Measurements from ENCODE around the gene FOXP1.

The FOXP1 gene

DNA sequence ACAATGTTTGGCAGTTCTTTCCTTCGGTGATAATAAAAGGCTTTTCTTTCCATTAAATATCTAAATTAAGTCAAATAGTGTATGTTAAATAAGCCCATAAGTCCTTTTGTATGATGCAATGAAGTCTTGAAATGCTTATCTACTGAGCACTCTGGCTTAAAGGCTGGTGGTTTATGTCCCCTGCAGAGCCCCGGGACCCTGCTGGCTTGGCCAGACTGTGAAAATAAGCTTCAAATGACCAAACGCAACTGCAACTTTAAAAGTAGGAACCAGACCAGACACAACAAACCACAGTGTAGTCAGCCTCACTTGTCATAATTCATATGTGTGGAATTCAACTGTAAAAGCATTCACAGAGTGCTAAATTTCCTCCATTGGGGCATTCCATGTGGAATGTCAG lies 72.5 kb downstream of the FOXP1 start:
- no peak for DNase-seq (ENCODE audit: extremely low read depth in 1 of 2, low read depth in 1 of 2)

DNA sequence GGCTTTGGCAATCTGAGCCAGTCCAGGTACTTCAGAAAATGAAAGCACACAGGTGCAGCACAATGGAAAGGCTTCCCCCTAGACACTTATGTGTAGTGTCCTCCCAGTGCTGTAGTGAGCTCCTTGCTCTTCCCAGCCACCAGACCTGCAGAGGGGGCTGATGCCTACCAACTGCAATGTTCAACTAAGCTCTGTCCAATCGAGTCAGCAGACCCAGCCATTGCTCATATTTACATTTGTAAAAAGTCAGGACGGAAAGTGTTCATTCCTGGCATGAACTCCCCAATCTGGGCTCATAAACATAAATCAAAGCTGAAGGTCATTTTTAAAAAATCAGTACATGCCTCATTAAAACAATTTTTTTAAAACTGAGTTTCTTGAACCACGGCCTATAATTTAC lies 73.0 kb downstream of the FOXP1 start:
- DNase-seq (ENCODE audit: extremely low read depth in 1 of 2, low read depth in 1 of 2) = no peak

DNA sequence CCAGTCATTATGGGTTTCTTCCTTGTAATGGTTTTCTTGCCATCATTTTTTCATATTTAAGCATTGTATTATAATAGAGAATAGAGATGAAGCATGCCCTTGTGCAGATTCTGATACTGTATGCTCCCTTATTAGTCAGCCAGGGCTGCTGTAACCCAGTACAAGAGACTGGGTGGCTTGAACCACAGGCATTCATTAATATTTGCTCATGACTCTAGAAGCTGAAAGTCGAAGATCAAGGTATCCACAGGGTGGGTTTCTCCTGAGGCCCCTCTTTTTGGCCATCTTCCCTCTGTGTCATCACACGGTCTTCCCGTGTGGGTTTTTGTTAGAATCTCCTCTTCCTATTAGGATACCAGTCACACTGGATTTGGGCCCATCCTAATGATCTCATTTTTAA lies 74.5 kb downstream of the FOXP1 start:
- DNase-seq (ENCODE audit: extremely low read depth in 1 of 2, low read depth in 1 of 2) = no peak

DNA sequence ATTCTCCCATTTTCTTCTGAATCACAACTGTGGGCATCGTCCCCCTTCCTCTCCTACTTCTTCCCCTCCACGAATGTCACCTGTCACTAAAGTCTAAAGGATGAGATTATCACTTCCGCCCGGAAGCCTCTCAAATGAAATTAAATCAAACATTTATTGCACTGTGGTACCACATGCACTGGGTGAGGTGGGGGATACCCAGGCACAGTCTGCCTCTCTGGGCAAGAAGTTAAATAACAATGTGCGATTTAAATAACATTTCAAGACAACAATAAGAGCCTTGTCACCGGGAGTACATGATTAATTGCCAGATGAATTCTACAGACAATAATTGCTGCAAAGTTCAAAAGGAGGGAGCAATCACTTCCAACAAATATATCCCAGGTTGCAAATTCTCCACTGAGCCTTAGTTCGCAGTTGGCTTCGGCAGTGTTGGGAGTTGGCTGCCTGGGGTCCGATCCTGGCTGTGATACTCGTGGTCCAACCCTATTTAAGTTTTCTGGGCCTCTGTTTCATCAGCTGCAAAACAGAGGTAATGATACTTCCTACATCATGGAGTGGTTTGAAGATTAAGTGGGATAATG lies 77.7 kb downstream of the FOXP1 start:
- no peak for DNase-seq (ENCODE audit: extremely low read depth in 1 of 2, low read depth in 1 of 2)

DNA sequence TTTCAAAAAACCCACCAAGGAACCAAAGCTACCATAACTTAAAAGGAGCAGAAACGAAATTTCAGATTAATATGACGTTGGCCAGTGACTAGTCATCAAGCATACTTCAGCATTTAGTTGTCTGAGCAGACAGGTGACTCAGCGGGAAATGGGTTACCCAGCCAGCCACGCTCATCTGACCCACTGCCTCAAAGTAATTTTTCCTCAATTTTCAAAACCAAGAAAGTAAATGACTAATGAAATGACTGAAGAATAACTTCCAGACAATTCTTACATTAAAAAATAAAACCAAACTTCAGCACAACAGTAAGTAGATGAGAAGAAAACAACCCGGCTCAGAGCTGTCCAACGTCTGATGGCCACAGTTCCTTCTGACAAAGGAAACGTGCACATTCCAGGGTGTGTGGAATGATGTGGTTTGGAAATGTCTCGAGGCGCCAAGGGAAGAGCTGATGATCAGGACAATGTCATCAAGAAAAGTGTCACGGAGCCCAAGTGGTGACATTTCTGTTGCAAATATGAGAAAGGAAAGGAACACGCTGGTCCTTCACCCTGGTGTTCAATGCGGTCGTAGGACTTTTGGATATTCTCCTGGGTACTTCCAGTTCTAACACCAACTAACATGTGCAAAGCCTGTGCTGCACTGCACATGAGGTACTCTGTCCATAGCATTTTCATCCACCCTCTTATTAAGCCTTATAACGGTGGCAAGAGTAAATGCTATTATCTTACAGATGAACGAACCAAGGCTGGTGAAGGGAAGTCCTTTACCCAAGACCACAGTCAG lies 79.1 kb downstream of the FOXP1 start:
- DNase-seq (ENCODE audit: extremely low read depth in 1 of 2, low read depth in 1 of 2) = no peak

DNA sequence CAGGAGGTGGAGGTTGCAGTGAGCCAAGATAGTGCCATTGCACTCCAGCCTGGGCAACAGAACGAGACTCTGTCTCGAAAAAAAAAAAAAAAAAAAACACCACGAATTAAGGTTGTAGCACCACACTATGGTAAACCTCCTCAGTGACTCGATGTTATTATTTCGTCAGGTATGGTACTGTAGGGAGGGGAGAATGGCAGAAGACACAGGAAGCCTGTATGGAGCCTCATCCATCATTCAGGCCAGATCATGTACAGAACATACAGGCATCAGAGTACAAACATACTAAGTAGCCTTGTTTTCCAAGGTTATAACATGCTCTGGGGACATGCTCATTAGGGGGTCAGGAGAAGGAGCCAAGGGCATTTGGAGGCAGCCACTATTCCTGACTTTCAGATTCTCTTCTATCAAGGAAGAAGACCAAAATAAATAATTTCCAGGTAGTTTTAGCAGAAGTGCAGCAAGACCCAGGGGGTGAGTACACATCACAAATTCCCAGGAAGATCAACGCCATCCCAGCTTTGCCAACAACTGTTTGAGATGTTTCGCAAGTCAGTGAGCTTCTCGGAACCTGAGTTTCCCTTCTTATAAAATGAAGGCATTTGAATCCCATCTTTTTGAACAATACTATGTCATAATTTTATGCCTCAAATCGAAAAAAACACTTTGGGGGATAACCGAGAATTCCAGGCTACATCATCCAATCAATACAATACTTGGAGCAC lies 79.8 kb downstream of the FOXP1 start:
- no peak for DNase-seq (ENCODE audit: extremely low read depth in 1 of 2, low read depth in 1 of 2)

DNA sequence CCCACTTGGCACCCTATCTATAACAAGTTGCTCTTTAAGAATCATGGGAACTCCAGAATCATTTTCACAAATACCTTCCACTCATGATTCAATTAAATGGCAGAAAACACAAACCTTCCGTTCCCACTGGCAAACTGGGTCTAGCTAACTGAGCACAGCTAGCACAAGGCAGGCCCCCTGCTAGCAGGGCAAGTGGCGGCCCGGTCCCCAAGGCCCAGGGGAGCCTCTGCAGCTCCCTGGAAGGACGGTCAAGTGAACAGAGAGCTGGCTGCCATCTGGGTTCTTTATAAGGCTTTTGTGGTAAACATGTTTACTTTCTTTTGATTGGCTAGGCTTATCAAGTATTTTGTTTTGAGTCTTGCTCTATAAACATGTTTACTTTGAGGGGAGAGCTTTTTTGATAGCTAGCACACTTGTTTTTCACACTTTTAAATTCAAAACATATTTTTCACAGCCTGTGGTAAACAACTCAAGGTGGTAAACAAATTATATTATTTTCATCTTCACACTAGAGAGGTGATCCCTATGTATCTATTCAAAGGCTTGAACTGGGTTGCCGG lies 81.4 kb downstream of the FOXP1 start:
- no peak for DNase-seq (ENCODE audit: extremely low read depth in 1 of 2, low read depth in 1 of 2)

DNA sequence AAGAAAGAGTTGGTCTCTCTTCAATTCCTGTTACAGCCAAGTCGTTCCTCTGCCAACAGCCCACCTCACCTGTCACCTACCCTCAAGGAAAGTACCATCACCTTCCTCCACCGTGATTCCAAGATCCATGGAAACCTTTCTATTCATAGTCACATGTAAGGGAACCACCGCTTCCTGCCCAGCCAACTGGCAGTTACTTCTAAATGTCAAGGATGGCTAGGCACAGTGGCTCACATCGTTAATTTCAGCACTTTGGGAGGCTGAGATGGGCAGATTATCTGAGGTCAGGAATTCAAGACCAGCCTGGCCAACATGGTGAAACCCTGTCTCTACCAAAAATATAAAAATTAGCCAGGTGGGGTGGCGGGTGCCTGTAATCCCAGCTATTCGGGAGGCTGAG lies 82.8 kb downstream of the FOXP1 start:
- no peak for DNase-seq (ENCODE audit: extremely low read depth in 1 of 2, low read depth in 1 of 2)

DNA sequence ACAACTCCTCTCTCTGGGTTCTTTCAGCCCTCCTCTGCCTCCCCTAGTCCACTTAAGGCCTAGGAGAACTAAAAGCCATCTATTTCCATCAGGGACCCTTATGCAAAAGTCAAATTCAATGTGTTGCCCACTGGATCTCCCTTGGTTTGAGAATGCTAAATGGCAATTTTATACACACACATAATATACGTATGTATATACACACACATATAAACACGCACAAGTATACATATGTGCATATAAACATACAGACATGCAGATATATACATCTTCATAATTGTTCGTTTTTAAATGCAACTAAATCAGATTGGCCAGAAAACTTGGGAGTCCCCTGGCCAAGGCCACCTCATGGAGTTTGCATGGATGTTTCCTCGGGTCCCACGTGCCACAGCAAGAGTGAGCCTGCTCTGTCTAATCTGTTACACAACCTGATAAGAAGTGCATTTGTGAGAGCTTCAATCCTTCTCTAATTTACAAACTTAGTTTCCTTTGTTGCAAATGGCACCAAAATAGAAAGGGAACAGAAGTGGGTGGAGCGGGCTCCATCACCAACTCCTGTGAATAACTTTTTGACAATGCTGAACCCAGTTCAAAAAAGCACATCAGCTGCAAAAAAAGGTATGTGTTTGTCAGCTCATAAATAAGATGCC lies 84.2 kb downstream of the FOXP1 start:
- DNase-seq (ENCODE audit: extremely low read depth in 1 of 2, low read depth in 1 of 2) = no peak

DNA sequence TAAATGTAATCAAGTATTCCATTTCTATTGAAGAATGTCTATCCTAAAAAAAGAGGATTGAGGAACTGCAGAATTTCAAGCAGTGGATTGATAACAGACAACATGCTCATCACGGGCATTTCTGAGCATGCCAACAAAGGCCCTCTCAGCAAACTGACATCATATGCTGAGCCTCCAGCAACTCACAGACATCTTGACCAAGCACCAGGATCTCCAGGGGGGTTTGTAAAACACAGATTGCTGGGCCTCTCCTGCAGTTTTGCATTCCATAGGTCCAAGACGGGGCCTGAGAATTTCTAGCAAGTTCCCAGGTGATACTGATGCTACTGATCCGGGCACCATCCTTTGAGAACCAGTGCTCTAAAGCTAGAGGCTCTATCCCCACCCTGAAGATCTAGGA lies 85.0 kb downstream of the FOXP1 start:
- no peak for DNase-seq (ENCODE audit: extremely low read depth in 1 of 2, low read depth in 1 of 2)

DNA sequence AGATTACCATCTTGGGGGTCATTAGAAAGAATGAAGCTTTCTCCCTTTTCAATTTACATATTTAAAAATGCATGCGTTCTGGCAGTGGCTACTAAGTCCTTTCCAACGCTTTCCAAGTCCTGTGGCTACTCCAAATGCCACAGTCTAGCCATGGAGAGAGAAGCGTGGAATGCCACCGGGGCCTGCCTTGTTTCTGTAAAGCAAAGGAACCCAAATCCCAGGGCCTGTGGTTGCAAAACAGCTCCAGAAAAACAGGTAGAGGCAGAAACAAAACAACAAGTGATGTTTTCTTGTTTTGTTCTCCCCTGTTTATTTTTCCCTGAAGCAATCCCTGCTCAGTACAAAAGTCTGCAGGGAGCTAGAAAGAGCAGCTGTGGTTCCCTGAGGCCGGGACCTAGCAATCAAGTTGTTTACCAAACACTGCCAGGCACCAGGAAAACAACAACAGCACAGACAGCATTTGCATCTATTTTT lies 85.5 kb downstream of the FOXP1 start:
- no peak for DNase-seq (ENCODE audit: extremely low read depth in 1 of 2, low read depth in 1 of 2)

DNA sequence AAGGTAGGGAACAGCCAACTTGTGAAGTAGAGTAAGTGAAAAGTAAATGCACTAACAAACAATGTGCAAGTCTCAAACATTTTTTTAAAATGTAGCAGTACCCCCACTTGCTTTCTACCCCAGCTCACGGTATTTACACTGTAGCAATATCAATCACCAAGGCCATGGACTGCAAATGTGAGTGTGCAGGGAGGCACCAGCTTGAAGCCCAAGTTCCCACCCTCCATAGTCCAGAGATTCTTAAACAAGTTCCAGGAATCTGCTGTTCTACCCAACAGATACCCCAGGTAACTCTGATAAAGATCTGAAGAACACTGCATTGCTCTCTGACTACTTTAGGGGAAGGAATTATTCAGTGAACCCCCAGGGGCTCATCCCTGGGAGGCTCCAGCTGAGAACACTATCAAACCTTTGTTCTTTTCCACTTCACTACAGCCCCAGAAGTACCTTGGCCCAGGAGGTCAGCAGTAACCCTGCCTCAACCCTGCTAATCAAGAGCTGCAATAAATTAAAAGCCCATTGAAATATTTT lies 86.1 kb downstream of the FOXP1 start:
- DNase-seq (ENCODE audit: extremely low read depth in 1 of 2, low read depth in 1 of 2) = no peak

DNA sequence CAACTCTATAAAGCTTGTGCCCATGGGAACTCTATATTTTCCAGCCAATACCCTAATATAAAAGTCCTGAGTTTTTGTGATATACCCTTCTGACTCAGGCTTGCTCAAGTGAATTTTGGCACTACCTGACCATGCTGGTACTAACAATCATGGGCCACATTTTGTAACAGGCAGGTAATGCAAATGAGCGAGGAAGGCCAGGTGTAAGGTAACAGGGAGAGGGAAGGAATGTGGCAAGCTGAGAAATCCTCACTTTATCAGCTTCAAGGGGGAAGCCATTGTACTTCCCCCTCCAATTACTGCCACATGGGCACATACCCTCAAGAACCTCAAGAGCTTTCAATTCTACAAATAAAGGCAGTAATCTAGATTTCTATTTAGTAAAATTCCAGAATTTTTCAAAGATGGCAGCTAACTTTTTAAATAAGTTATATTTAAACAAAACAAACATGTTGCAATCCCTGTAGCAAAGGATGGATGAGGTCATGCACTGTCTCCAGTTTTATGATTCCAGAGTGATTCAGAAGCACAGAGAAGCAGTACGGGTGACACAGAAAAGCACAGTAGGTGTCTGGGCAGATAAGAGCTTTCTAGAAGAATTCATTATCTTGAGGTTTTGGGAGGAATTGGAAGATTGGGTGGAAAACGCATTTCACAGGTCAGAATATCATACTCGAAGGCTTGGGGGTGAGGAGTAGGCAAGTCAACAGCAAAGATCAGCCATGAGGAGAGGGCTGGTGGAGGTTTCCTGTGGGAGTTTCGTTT lies 87.6 kb downstream of the FOXP1 start:
- DNase-seq (ENCODE audit: extremely low read depth in 1 of 2, low read depth in 1 of 2) = no peak

DNA sequence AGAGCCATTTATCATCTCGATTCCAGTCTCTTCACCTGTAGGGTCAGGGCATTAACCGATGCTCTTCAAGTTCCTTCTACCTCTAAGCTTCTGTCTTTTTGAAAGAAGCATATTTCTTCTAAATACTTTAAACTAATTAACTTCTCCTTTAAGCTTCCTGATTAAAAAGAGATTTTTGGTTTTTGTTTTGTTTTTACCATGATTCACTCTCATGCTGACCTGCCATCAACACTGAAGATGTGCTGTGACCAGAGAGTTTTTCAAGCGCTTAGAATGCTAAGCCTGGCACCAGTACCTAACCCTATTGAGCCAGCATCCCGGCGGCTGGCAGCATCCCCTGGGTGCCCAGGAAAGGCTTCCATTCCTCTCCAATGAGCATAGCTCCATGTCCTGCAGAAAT lies 89.3 kb downstream of the FOXP1 start:
- no peak for DNase-seq (ENCODE audit: extremely low read depth in 1 of 2, low read depth in 1 of 2)

DNA sequence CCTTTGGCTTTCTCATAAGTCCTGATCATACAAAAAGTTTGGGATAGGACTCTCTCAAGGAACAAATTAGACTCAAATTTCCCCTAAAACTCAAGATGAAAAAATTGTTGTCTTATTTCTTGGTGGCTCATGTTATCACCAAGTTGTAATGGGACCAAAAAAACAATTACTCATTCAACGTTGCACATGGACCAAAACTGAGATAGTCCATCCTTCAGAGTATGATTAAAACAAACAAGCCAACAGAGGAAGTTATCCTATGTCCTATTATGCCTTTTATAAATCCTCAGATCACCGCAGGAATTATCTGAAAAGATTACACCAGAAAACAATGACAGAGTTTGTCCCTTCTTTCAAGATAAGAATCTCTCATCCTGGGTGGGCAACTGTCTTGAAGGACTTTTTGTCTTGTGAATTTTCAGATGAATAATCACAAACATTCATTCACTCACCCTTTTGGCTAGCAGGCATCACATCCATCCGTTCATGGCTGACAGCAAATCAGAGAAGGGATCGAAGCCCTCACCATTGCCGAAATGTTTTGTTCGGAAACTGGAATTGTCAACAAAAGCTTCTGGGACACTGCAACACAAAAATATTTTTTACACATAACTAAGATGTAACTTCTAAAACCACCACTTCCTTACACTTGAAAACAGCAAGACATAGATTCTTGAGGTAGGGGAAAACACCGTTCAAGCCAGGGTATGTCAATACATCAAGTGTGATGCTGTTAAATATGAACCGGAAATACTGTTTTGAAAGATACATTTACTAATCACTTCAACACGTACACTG lies 90.4 kb downstream of the FOXP1 start:
- DNase-seq (ENCODE audit: extremely low read depth in 1 of 2, low read depth in 1 of 2) = no peak

DNA sequence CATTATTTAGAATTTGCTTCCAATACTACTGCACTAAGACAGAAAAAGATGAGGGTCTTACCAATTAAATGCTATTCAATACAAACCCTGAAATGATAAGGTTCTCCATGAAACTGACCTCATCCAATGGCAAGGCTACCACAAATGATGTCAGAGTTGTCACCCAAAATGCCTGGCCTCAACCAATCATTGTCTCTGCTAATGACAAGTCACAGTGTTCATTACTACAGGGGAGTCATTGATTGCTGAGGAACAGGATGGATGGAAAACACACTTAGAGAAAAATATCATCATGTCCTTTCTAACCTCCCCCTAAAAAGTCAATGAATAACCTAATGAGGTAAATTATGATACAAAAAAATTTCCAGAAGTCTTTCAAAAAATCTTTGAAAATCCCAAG lies 91.0 kb downstream of the FOXP1 start:
- DNase-seq (ENCODE audit: extremely low read depth in 1 of 2, low read depth in 1 of 2) = no peak

DNA sequence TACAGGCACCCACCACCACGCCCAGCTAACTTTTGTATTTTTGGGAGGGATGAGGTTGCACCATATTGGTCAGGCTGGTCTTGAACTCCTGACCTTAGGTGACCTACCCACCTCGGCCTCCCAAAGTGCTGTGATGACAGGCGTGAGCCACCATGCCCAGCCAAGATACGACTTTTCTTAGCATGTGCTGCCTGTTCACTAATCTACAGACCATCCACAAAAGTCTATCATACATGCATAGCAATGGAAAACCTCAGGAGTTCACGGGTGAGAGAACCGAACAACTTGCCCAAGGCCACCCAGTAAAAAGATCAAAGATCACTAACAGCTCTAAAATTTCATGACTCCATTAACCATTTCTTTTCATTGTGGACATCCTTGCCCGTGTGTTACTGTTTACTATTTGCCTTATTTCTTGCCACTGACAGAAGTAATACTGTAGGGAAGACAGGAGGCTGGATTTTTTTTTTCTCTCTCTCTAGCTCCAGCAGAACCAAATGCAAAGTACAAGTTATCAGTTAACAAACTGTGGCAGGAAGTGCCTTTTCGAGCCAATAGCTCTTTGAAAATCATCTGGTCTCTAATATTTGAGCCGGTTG lies 92.3 kb downstream of the FOXP1 start:
- no peak for DNase-seq (ENCODE audit: extremely low read depth in 1 of 2, low read depth in 1 of 2)

DNA sequence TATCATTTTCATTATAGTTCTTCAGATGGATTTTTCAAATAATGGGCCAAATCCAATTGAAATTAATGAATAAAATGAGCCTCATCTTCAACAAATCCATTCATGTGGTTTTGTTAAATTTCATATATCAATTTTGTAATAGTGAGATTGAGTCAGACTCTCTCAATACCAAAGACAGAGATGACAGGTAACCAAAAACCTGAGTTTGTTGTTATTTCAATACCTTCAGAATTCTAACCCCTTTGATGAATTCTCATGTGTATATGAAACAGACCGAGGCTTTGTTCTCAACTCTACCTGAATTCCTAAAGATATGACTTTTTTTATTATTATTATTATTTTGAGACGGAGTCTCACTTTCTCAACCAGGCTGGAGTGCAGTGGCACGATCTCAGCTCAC lies 92.8 kb downstream of the FOXP1 start:
- no peak for DNase-seq (ENCODE audit: extremely low read depth in 1 of 2, low read depth in 1 of 2)

DNA sequence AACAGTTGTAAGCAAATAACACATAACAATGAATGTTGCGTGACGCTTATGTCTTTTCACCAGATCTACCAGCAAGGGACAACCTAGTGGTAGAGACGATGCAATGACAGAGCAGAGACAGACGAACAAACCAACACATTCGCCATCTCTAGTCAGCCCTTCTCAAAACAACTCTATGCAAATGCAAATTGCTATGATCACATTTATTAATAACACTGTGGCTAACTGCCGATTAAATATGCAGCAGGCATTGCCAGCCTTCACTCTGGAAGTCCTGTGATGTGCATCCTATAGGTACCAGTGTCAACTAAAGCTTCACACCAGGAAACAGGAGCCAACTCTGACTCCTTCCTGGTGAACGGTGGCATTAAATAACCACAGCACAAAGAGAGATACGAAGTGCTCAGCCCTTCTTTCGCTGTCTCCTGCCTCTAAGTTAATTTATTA lies 94.2 kb downstream of the FOXP1 start:
- no peak for DNase-seq (ENCODE audit: extremely low read depth in 1 of 2, low read depth in 1 of 2)
